Measurements from ENCODE around the gene SULT4A1. TPM values are rescaled to one million over a fixed set of nuclear protein-coding genes. Genes with fewer than 3 reads are reported as not detected.

The SULT4A1 gene
- total and polyA plus RNA-seq, 2 experiments from 2014 or later: 4.7 to 5.2 TPM

DNA sequence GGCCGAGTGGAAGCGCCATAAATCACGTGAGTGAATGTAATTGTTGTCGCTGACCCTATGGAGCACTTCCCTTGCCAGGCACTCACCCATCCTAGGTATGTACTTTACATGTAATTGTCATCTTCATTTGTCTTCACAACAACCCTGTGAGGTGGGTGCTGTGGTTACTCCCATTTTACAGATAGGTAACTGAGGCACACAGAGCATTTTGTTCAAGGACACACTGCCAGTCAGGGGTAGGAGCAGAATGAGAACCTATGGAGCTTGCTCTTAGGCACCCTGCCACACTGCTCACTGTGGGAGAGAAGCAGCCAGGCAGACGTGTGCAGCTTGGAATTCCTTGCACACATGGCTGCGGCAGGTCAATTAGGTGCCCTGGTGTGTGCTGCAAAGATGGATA, 49.4 kb downstream of the SULT4A1 start (continued):
- TF ChIP-seq ZNF462 (CRISPR knock-in tag; IDR thresholded peaks at IDR 0.05) (no peak), STAT1 (IDR thresholded peaks at IDR 0.05; ENCODE audit: unreplicated experiment) (no peak), JUNB (IDR thresholded peaks at IDR 0.05; ENCODE audit: unreplicated experiment) (no peak), REST (IDR thresholded peaks at IDR 0.05; ENCODE audit: unreplicated experiment) (no peak), CTCF (conservative IDR thresholded peaks at IDR 0.05; ENCODE audit: low read depth in 2 of 2) (no peak), POLR2AphosphoS5 (IDR thresholded peaks at IDR 0.05; ENCODE audit: low read depth) (no peak), EZH2phosphoT487 (IDR thresholded peaks at IDR 0.05; ENCODE audit: unreplicated experiment) (no peak), ZNF331 (CRISPR knock-in tag; IDR thresholded peaks at IDR 0.05; ENCODE audit: low read depth) (no peak)

Data from GM23338 (cell line).